HepG2 (cell line): ENCODE results near the gene FCGR3B.
"Not testable (repeated sequence)": the region's sequence is repeated elsewhere in the genome, so short reads cannot be mapped to it uniquely, and the experiment has no call there.

Source experiments
- CREB1 ChIP-seq, 2 experiments: fragments of 450-650 bp in 1 of 2; IDR thresholded peaks; 2 replicates each; pipeline ENCODE4 v1.6.1; 2016 to 2017; ENCODE audit warnings: control low read depth in 1 of 2, mild to moderate bottlenecking in 1 of 2, missing compliant biosample characterization in 1 of 2, missing genetic modification characterization in 1 of 2
- ELF4 ChIP-seq: sonication (generic); formaldehyde crosslinking; IDR thresholded peaks from 2 replicates; pipeline ENCODE4 v1.5.0; 2020; ENCODE audit warnings: missing genetic modification reagents, mild to moderate bottlenecking, moderate library complexity, borderline replicate concordance
- IRF2 ChIP-seq: IDR thresholded peaks from 2 replicates; pipeline ENCODE4 v1.6.1; 2018; ENCODE audit warnings: missing genetic modification reagents, missing compliant biosample characterization
- NR2F1 ChIP-seq, 2 experiments: fragments of 450-650 bp in 1 of 2; formaldehyde crosslinking in 1 of 2; IDR thresholded peaks; 2 replicates each; pipeline versions ENCODE4 v1.5.0 to v1.6.1; 2016 to 2020; ENCODE audit warnings: mild to moderate bottlenecking in 1 of 2, missing compliant biosample characterization in 1 of 2, missing genetic modification reagents in 1 of 2, moderate library complexity in 1 of 2
- POLR2AphosphoS5 ChIP-seq: IDR thresholded peaks from 2 replicates; pipeline ENCODE4 v1.6.1; 2012; ENCODE audit warnings: low read depth, low read length
- SYNCRIP ChIP-seq: fragments of 200-400 bp; formaldehyde crosslinking; IDR thresholded peaks from 2 replicates; pipeline ENCODE4 v1.6.1; 2018; ENCODE audit warnings: mild to moderate bottlenecking, low read depth, low read length; ENCODE audit not compliant: insufficient read depth
- YY1 ChIP-seq: IDR thresholded peaks from 2 replicates; pipeline ENCODE4 v1.6.1; 2011; ENCODE audit warnings: low read length, low read depth, moderate library complexity, mild to moderate bottlenecking; ENCODE audit not compliant: insufficient read depth, insufficient replicate concordance
- ZBTB40 ChIP-seq, 2 experiments: fragments of 450-650 bp in 1 of 2; sonication (generic) in 1 of 2; formaldehyde crosslinking in 1 of 2; IDR thresholded peaks; 2 replicates each; pipeline versions ENCODE4 v1.6.1 to v1.8.0; 2016 to 2022; ENCODE audit warnings: antibody characterized with exemption in 1 of 2, mild to moderate bottlenecking in 1 of 2, missing genetic modification reagents in 1 of 2
- ZC3H13 ChIP-seq: sonication (generic); formaldehyde crosslinking; IDR thresholded peaks from 2 replicates; pipeline ENCODE4 v1.8.1; 2023; ENCODE audit warnings: mild to moderate bottlenecking, missing genetic modification reagents, moderate library complexity
- ZMYM4 ChIP-seq: sonication (generic); formaldehyde crosslinking; IDR thresholded peaks from 2 replicates; pipeline ENCODE4 v1.8.1; 2023; ENCODE audit warnings: mild to moderate bottlenecking, missing genetic modification reagents
- TF ChIP-seq, protein P1 (sequence below): sonication (generic); formaldehyde crosslinking; IDR thresholded peaks from 2 replicates; pipeline ENCODE4 v1.5.0; 2020; ENCODE audit warnings: mild to moderate bottlenecking, missing genetic modification reagents, moderate library complexity
- TF ChIP-seq, protein P2 (sequence below): sonication (generic); formaldehyde crosslinking; conservative IDR thresholded peaks from 2 replicates; pipeline ENCODE4 v1.4.0; 2020; ENCODE audit warnings: missing genetic modification reagents

- not testable (repeated sequence) for TF ChIP-seq YY1; POLR2AphosphoS5; CREB1 (IDR thresholded peaks at IDR 0.05); CREB1 (CRISPR knock-in tag; IDR thresholded peaks at IDR 0.05); IRF2 (CRISPR knock-in tag); ZC3H13 (CRISPR knock-in tag); SYNCRIP; ZMYM4 (CRISPR knock-in tag); NR2F1 (CRISPR knock-in tag; IDR thresholded peaks at IDR 0.05); ZBTB40 (IDR thresholded peaks at IDR 0.05); ZBTB40 (CRISPR knock-in tag; IDR thresholded peaks at IDR 0.05); ELF4
- TF ChIP-seq, protein P1, sequence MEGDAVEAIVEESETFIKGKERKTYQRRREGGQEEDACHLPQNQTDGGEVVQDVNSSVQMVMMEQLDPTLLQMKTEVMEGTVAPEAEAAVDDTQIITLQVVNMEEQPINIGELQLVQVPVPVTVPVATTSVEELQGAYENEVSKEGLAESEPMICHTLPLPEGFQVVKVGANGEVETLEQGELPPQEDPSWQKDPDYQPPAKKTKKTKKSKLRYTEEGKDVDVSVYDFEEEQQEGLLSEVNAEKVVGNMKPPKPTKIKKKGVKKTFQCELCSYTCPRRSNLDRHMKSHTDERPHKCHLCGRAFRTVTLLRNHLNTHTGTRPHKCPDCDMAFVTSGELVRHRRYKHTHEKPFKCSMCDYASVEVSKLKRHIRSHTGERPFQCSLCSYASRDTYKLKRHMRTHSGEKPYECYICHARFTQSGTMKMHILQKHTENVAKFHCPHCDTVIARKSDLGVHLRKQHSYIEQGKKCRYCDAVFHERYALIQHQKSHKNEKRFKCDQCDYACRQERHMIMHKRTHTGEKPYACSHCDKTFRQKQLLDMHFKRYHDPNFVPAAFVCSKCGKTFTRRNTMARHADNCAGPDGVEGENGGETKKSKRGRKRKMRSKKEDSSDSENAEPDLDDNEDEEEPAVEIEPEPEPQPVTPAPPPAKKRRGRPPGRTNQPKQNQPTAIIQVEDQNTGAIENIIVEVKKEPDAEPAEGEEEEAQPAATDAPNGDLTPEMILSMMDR (CRISPR knock-in tag), result not testable (repeated sequence)
- TF ChIP-seq, protein P2, sequence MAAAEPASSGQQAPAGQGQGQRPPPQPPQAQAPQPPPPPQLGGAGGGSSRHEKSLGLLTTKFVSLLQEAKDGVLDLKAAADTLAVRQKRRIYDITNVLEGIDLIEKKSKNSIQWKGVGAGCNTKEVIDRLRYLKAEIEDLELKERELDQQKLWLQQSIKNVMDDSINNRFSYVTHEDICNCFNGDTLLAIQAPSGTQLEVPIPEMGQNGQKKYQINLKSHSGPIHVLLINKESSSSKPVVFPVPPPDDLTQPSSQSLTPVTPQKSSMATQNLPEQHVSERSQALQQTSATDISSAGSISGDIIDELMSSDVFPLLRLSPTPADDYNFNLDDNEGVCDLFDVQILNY (CRISPR knock-in tag), result not testable (repeated sequence)
Observed at GRCh38 chr1:161636976-161637375, 6.0 kb upstream of the FCGR3B start.
